Astrocyte of the cerebellum (primary cell): ENCODE results near the gene ADRB2.

Source experiments
- DNase-seq: peaks from one replicate; pipeline ENCODE4 v3.0.0-alpha.2; 2011; ENCODE audit warnings: low read depth
- H3K4me3 ChIP-seq: 2 replicates; pipeline ENCODE4 v1.5.1; 2011; ENCODE audit warnings: mild to moderate bottlenecking, low read depth, low read length, moderate library complexity
- CTCF ChIP-seq: IDR thresholded peaks from 2 replicates; pipeline ENCODE4 v1.5.1; 2012; ENCODE audit warnings: low read length, low read depth, moderate library complexity, mild to moderate bottlenecking; ENCODE audit errors: missing control alignments
- in situ Hi-C: cut with HindIII; loops from 2 replicates; pipeline ENCODE4 v1.10.0; 2017; ENCODE audit warnings: low sequenced_read_pairs

ADRB2 gene

GRCh38 chr5:148844433-148845280 lies 18.2 kb downstream of the ADRB2 start:
- DNase-seq, result no peak

GRCh38 chr5:148846930-148847329 lies 20.5 kb downstream of the ADRB2 start:
- in situ Hi-C loops, result no loop called here
- no peak for DNase-seq
- no peak for TF ChIP-seq CTCF
- no peak overlapping the region for H3K4me3 ChIP-seq

More at GRCh38 chr5:148844433-148845280, 18.2 kb downstream of the ADRB2 start:
- in situ Hi-C loops, result no loop called here
- TF ChIP-seq CTCF, result no peak
- H3K4me3 ChIP-seq, result no peak overlapping the region

DNA sequence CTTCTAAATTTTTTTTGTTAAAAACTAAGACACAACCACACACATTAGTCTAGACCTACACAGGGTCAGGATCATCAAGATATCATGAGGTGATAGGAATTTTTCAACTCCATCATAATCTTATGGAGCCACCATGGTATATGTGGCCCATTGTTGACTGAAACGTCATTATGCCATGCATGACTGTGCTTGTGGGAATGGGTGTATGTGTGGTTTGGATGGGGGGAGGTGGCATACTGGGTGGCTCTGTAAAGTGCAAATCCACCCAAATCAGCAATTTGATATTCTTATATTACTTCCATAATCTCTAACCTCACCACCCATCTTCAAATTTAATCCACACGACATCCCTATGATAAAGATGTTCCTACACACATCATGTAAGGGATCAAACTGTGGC lies 21.0 kb downstream of the ADRB2 start:
- DNase-seq, result no peak
- in situ Hi-C loops, result no loop called here
- H3K4me3 ChIP-seq, result no peak overlapping the region
- no peak for TF ChIP-seq CTCF

DNA sequence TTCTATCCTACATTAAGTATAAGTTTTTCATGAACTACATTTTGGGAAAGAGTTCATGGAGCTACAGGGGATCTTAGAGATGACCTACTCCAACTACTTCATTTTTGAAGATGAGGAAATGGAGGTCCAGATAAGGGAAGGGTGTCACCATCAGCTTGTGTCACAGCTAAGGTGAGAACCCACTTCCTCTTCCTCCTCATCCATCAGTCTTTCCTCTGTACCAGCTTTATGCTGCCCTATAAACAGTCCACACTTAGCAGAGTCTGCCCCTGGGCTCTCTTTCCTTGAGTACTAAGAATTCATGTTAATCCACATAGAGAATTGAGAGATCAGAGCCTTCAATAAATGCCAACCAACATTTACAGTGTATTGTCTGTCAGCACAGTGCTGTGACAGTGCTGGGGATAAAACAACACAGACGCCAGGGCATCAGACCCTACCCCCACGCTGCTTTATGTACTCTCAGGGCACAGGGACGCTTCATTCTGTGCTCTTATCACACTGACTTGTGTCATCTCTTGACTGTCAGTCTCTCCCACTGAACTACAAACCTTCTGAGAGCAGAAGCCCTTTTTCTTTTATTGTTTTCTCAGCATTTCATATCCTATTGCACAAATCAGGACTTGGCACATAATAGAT lies 22.1 kb downstream of the ADRB2 start:
- in situ Hi-C loops, result no loop called here

DNA sequence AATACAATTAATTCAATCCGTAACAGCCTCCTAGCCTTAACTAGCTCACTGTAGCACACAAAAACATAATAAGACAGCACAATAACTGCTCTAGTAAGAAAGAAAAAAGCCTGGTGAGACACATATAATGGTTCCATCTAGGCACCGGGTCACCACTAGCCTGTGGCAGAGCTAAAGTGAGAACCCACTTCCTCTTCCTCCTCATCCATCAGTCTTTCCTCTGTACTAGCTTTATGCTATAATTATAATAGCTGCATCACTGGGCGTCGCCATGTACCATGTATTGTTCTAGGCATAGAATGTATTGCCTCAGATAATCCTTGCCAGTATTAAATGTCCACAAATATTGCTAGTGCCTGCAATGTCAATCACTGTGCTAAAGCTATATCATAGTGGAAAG lies 23.1 kb downstream of the ADRB2 start:
- no peak for DNase-seq
- no peak for TF ChIP-seq CTCF
- in situ Hi-C loops, result no loop called here
- no peak overlapping the region for H3K4me3 ChIP-seq

More for the DNA sequence above, 22.1 kb downstream of the ADRB2 start:
- H3K4me3 ChIP-seq, result no peak overlapping the region
- TF ChIP-seq CTCF, result no peak
- no peak for DNase-seq

DNA sequence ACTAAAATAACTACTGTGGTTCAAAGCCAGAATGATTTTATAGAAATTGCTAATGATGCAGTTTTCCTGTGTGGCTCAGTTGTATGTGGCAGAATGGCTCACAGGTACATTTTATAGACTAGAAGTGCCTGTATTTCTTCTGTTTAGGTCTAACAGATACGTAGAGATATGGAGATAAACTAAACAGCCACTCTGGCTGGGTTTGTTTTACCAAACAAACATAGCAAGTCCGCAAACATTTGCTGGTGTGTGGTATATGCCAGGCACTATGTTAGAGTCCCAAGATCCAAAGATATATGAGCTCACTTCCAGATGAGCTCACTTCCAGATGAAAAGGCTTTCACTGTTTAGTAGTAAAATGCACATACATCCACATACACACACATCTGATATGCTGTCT lies 24.4 kb downstream of the ADRB2 start:
- in situ Hi-C loops, result loop anchor here (5.0 kb wide), 2 partner anchors 56 to 59 kb away; no protein-coding TSS in a partner anchor
- TF ChIP-seq CTCF, result no peak

More for the DNA sequence above, 24.4 kb downstream of the ADRB2 start:
- H3K4me3 ChIP-seq, result no peak overlapping the region
- DNase-seq, result no peak
